Endothelial cell of coronary artery (primary cell): Measurements from ENCODE around the gene ASNSD1. TPM values are rescaled to one million over a fixed set of nuclear protein-coding genes. Genes with fewer than 3 reads are reported as not detected.

Experiments used
- total RNA-seq: library from RNA; depleted of rRNA; stranded (reverse); fragments of >200 nt; gene quantifications from 2 replicates; pipeline ENCODE4 v1.2.3, GENCODE V29; 2014

The ASNSD1 gene
- total RNA-seq = 59.4 and 59.7 TPM in 2 replicates

DNA sequence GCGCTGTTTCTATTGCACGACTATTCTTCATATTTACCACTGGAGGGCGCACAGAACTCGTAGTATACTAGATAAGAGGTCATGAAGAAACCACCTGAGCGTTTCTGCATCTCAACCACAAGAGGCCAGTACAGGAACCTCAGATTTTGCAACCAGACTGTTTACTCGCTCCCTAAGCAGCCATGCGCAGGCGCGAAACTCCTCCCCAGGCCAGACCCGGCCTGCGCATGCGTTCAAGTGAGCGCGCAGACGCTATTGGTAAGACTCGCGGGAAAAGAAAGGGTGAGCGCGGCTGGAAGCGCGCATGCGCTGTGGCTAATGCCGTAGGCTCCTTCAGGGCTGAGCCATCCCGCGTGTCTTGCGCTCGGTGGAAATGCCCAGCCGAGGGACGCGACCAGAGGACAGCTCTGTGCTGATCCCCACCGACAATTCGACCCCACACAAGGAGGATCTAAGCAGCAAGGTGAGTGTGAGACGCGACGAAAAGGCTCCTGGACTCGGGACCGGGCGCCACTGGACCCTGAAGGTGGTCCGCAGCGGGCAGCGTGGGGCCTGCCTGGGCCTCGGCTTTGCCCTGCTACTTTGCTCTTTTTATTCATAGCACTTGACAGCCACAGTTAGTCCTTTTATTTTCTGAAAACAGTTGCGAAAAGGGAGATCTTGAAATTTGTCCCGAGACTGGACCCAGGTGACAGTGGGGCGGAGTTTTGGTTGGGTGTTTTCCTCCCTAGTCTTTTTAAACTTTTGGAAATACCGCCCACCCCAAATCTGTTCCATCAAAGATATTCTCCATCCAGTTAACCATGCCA is at the start of gene ASNSD1:
TSS of gene ASNSD1 (plus strand) at position 312 of the 809 bp plus-strand sequence. CDS start 4,674 bp downstream, outside the sequence.

GRCh38 chr2:189674374-189675112 is 13.3 kb downstream of the ASNSD1 start, which contains the start of gene ANKAR:
Gene ANKAR, plus strand, starts transcription at chr2:189674670. Its CDS starts 1,821 bp downstream, at chr2:189676491.

Other genes starting within 250 kb of the ASNSD1 start
- 50.3 and 54.9 TPM in 2 replicates for gene WDR75, start 220.0 kb upstream of the ASNSD1 start, total RNA-seq
- gene SLC40A1, start 80.7 kb upstream of the ASNSD1 start, total RNA-seq = 6.3 and 11.5 TPM in 2 replicates
- gene ANKAR, start 13.2 kb downstream of the ASNSD1 start, total RNA-seq = 3.5 and 4.3 TPM in 2 replicates
- gene OSGEPL1, start 101.3 kb downstream of the ASNSD1 start, total RNA-seq = 5.7 and 6.4 TPM in 2 replicates
- 28.3 and 35.2 TPM in 2 replicates for gene ORMDL1, start 122.9 kb downstream of the ASNSD1 start, total RNA-seq
- gene PMS1, start 123.0 kb downstream of the ASNSD1 start, total RNA-seq = 19.4 and 26.4 TPM in 2 replicates